ENCODE data around the gene CBY1. TPM values are rescaled to one million over a fixed set of nuclear protein-coding genes. Genes with fewer than 3 reads are reported as not detected.

CBY1 gene
- total and polyA plus RNA-seq, 10 of the 15 experiments (the other 5 are each of a cell fraction or from before 2014, with no cell fraction given): 7.3 to 18.6 (median 11.9) TPM

GRCh38 chr22:38641476-38642040 lies 14.9 kb upstream of the CBY1 start:
- H3K9me3 ChIP-seq (replicated peaks; ENCODE audit: control insufficient read depth, insufficient read depth, low read length): no peaks in the 10 kb centered on the region
- SMC1A ChIA-PET (ENCODE audit: uncharacterized antibody, unreplicated experiment): no interaction called here
- H3K4me1 ChIP-seq (ENCODE audit: control insufficient read depth, insufficient read depth, low read length): no peaks in the 10 kb centered on the region
- intact Hi-C loops (cut with micrococcal nuclease; ENCODE audit: unreplicated experiment) (no loop called here), in situ Hi-C loops (cut with MboI) (no loop called here)
- RAD21 ChIA-PET (ENCODE audit: unreplicated experiment): no interaction called here
- no peak overlapping the region for H3K9ac ChIP-seq (ENCODE audit: control insufficient read depth, insufficient read depth, low read length)
- POLR2A ChIA-PET: interaction anchor here (0.6 kb wide), 1 partner anchor 88 kb away, joined by 8 read pairs; no protein-coding TSS in a partner anchor
- H3K27ac ChIP-seq (ENCODE audit: control insufficient read depth, insufficient read depth): no peak overlapping the region
- BruUV-seq (replicated peaks): no TSS peak
- WGBS (ENCODE audit: insufficient coverage, insufficient replicate concordance, low lambda C conversion rate, missing lambda C conversion rate): 67% methylated on average over 12 of the region's 13 CpGs
- DNase-seq (ENCODE audit: low read depth, low spot score): no peak
- no peaks in the 10 kb centered on the region; a peak in 1 of 4 replicates for H3K27me3 ChIP-seq (replicated peaks in 1 of 2; ENCODE audit: control insufficient read depth in 2 of 2, insufficient read depth in 2 of 2, low read length in 1 of 2)
- ATAC-seq: no peak
- no peak overlapping the region for H3K4me3 ChIP-seq
- CTCF ChIA-PET: interaction anchor here (0.6 kb wide), 1 partner anchor 40 kb away, joined by 3 read pairs; no protein-coding TSS in a partner anchor
- TF ChIP-seq BRCA1 (IDR thresholded peaks at IDR 0.05; ENCODE audit: low read depth, low read length) (no peak), FOXK2 (IDR thresholded peaks at IDR 0.05) (no peak), ZZZ3 (IDR thresholded peaks at IDR 0.05; ENCODE audit: control insufficient read depth, insufficient read length, low read depth) (no peak), ZBTB11 (CRISPR knock-in tag; IDR thresholded peaks at IDR 0.05) (no peak), NKRF (conservative IDR thresholded peaks at IDR 0.05) (no peak), POLR2A (IDR thresholded peaks at IDR 0.05; ENCODE audit: low read depth, low read length) (no peak), SKIL (IDR thresholded peaks at IDR 0.05; ENCODE audit: low read depth, poor library complexity, severe bottlenecking) (no peak), IRF4 (IDR thresholded peaks at IDR 0.05; ENCODE audit: low read depth, low read length) (no peak), MTA2 (IDR thresholded peaks at IDR 0.05; ENCODE audit: low read depth) (no peak), WRNIP1 (IDR thresholded peaks at IDR 0.05; ENCODE audit: borderline replicate concordance, low read depth, low read length) (no peak), TARDBP (IDR thresholded peaks at IDR 0.05; ENCODE audit: borderline replicate concordance) (no peak), HDAC6 (IDR thresholded peaks at IDR 0.05; ENCODE audit: unreplicated experiment) (no peak), POU2F2 (IDR thresholded peaks at IDR 0.05; ENCODE audit: borderline replicate concordance, low read depth, low read length) (no peak), NFYA (IDR thresholded peaks at IDR 0.05; ENCODE audit: borderline replicate concordance, low read depth, low read length) (no peak)
- no peaks in the 10 kb centered on the region for H4K20me1 ChIP-seq (ENCODE audit: control insufficient read depth, insufficient read depth)
- no peak overlapping the region for H3K4me2 ChIP-seq (ENCODE audit: control insufficient read depth, insufficient read depth)
- no peak for FAIRE-seq
- H3K79me2 ChIP-seq (ENCODE audit: control insufficient read depth, insufficient read depth, low read length): no peaks in the 10 kb centered on the region
- no peak overlapping the region for H2AFZ ChIP-seq (ENCODE audit: control insufficient read depth, low read depth, low read length)
- no peaks in the 10 kb centered on the region for H3K36me3 ChIP-seq (ENCODE audit: control insufficient read depth in 2 of 2, insufficient read depth in 2 of 2, low read length in 1 of 2)
